GM12878 (cell line): ENCODE results near the gene CAT. TPM values are rescaled to one million over a fixed set of nuclear protein-coding genes. Genes with fewer than 3 reads are reported as not detected.

Experiments
- CREB1 ChIP-seq: IDR thresholded peaks from 2 replicates; pipeline ENCODE4 v1.6.1; 2012; ENCODE audit warnings: low read depth, mild to moderate bottlenecking, inconsistent platforms
- DPF2 ChIP-seq: fragments of 450-650 bp; IDR thresholded peaks from 2 replicates; pipeline ENCODE4 v1.6.1; 2017; ENCODE audit warnings: mild to moderate bottlenecking
- IKZF2 ChIP-seq, 2 experiments: fragments of 450-650 bp; IDR thresholded peaks; 2 replicates each; pipeline ENCODE4 v1.6.1; 2017; ENCODE audit warnings: mild to moderate bottlenecking in 2 of 2, moderate library complexity in 2 of 2
- JUND ChIP-seq: IDR thresholded peaks from 2 replicates; pipeline ENCODE4 v1.6.1; 2012; ENCODE audit warnings: low read depth, mild to moderate bottlenecking, low read length, improper control_type of control experiment, moderate library complexity
- RELB ChIP-seq: fragments of 450-650 bp; IDR thresholded peaks from 2 replicates; pipeline ENCODE4 v1.6.1; 2017; ENCODE audit warnings: low read depth, mild to moderate bottlenecking, moderate library complexity
- RUNX3 ChIP-seq: IDR thresholded peaks from 2 replicates; pipeline ENCODE4 v1.6.1; 2012; ENCODE audit warnings: low read length, inconsistent platforms
- SIX5 ChIP-seq: IDR thresholded peaks from 2 replicates; pipeline ENCODE4 v1.6.1; 2011; ENCODE audit warnings: mild to moderate bottlenecking, low read depth, low read length, moderate library complexity; ENCODE audit not compliant: severe bottlenecking
- ZNF687 ChIP-seq: fragments of 450-650 bp; IDR thresholded peaks from 2 replicates; pipeline ENCODE4 v1.6.1; 2017; ENCODE audit warnings: mild to moderate bottlenecking, moderate library complexity
- polyA plus RNA-seq, 11 experiments: library from polyadenylated mRNA; depleted of rRNA in 4 of 11; unstranded in 6 of 11; stranded (reverse) in 5 of 11; fragments of >200 nt; fragmentation: Nextera tagmentation in 4 of 11; fragmentation: Illumina TruSeq in 1 of 11; extraction: Ambion mirVana in 4 of 11; extraction: Trizol in 1 of 11; gene quantifications; 1 replicate in 1 of 11; 2 replicates in 10 of 11; pipeline versions ENCODE4 v1.2.1 to v1.2.3, GENCODE V29; 2011 to 2016; ENCODE audit warnings: inconsistent platforms in 2 of 11, missing spikeins in 2 of 11, low read depth in 1 of 11
- total RNA-seq, 4 experiments: library from RNA; depleted of rRNA in 3 of 4; stranded (reverse); fragments of >200 nt in 3 of 4; fragmentation: Illumina TruSeq in 1 of 4; extraction: Trizol in 1 of 4; gene quantifications; 2 replicates each; pipeline versions ENCODE4 v1.2.1 to v1.2.3, GENCODE V29; 2013 to 2021
- TF ChIP-seq, protein P1 (sequence below): IDR thresholded peaks from 2 replicates; pipeline ENCODE4 v1.6.1; 2012; ENCODE audit warnings: low read depth, low read length, improper control_type of control experiment

CAT gene
- total and polyA plus RNA-seq, 10 of the 15 experiments (the other 5 are each of a cell fraction or from before 2014, with no cell fraction given) = 22.4 to 71.3 (median 33.6) TPM

DNA sequence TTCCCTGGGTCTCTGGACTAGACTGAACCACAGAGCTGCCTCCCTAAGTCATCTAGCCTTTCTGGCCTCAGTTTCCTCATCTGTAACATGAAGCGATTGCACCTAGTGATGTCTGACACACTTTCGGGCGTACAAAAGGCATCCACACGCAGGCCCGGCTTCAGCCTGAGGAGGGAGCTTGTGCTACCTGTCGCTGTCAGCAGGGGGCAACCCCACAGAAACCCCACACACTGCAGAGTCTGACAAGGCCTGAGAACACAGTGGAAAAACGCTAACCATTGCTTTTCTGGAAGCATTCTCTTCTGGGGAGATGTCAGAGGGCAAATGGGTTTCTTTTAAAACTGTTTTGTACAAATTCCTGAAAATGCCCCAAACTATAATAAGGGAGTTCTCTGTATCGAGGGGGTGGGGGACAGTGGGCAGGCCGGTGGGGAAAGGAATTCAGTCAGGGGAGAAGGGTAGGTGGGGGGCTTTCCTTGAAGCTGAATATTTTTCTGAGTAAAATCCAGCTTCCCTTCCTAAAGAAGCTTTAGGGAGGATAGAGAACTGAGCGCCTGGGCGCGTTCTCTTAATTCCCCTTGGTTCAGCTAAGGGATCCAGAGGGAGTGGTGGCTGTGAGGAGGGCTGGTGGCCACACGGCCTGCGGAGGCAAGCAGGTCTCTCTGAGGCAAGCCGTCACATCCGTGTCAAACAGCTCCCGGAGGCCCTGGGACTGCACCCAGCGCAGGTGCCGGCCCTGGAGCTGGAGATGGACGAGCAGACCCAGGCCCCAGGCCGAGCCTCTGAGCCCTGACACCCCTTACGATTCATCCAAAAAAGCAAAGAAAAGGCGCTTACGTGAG is 74.3 kb downstream of the CAT start (continued):
- TF ChIP-seq ZNF687 = no peak
- no peak for TF ChIP-seq IKZF2 (IDR thresholded peaks at IDR 0.05)
- no peak for TF ChIP-seq DPF2
- TF ChIP-seq JUND = no peak
- TF ChIP-seq, protein P1, sequence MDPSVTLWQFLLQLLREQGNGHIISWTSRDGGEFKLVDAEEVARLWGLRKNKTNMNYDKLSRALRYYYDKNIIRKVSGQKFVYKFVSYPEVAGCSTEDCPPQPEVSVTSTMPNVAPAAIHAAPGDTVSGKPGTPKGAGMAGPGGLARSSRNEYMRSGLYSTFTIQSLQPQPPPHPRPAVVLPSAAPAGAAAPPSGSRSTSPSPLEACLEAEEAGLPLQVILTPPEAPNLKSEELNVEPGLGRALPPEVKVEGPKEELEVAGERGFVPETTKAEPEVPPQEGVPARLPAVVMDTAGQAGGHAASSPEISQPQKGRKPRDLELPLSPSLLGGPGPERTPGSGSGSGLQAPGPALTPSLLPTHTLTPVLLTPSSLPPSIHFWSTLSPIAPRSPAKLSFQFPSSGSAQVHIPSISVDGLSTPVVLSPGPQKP = no peak
- TF ChIP-seq SIX5 = no peak
- 0 out of 2 replicates have a peak, but pooled peaks have one; percentile 28 for TF ChIP-seq CREB1
- TF ChIP-seq RELB = peak; percentile 26; the same call in 1 of the 2 replicates
- TF ChIP-seq RUNX3 = peak; percentile 43; the same call in 1 of the 2 replicates
- TF ChIP-seq, all 136 proteins: peak for 7
